Cerebellar cortex (tissue), 1 donor: Measurements from ENCODE around the gene CCNH.
A peak's percentile ranks its signal among the peaks of the same experiment; 100 is the strongest.

Experiments used
- DNase-seq: peaks from one replicate; pipeline ENCODE4 v3.0.0-alpha.2; 2015; ENCODE audit warnings: low spot score

Gene CCNH

GRCh38 chr5:87403409-87403808 lies 9.3 kb downstream of the CCNH start:
- DNase-seq, result no peak

GRCh38 chr5:87401626-87402025 lies 11.1 kb downstream of the CCNH start:
- no peak for DNase-seq

GRCh38 chr5:87400305-87400899 lies 12.3 kb downstream of the CCNH start:
- DNase-seq, result peak; percentile 56

GRCh38 chr5:87399720-87400119 lies 13.0 kb downstream of the CCNH start:
- no peak for DNase-seq

- DNase-seq, result no peak
These were observed 13.6 kb downstream of the CCNH start for GRCh38 chr5:87398981-87399614.

- no peak for DNase-seq
These were observed 18.1 kb downstream of the CCNH start for GRCh38 chr5:87394411-87395165.

DNA sequence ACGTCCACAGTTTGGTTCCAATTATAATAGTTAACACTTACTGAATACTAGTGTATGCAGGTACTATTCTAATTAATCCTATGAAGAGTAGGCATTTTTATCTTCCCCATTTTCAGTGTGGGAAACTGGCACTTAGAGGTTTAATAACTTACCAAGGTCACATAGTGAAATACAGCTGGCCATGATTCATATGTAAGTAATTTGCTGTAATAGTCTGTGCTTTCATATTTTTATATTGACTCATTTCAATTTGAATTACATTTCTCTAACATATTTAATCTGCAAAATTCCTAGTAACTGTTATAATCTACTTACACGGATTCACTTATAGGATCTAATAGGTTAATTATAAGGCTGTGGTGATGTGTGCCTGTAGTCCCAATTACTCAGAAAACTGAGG lies 19.4 kb downstream of the CCNH start:
- no peak for DNase-seq

DNA sequence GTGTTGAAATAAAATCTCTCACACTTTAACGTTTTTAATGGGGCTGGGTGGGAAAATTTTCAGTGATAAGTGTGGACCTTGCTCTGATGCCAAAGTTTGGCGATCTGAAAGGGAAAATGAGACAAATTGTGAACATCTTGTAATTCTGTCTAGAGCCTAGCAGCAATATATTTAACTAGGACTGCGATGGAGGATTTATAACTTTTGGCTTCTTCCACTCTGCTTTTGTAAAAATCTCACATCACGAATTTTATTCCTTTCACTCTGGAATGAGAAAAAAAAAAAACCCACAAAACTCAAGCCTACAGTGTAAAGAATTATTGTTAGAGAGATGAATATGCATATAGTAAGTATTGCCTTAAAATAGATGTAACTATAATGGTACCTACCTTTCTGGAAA lies 19.9 kb downstream of the CCNH start:
- no peak for DNase-seq

- no peak for DNase-seq
These were observed 20.6 kb downstream of the CCNH start for GRCh38 chr5:87392170-87392569.

GRCh38 chr5:87390576-87391199 lies 22.0 kb downstream of the CCNH start:
- DNase-seq, result no peak

- no peak for DNase-seq
These were observed 22.7 kb downstream of the CCNH start for GRCh38 chr5:87390075-87390474.

DNA sequence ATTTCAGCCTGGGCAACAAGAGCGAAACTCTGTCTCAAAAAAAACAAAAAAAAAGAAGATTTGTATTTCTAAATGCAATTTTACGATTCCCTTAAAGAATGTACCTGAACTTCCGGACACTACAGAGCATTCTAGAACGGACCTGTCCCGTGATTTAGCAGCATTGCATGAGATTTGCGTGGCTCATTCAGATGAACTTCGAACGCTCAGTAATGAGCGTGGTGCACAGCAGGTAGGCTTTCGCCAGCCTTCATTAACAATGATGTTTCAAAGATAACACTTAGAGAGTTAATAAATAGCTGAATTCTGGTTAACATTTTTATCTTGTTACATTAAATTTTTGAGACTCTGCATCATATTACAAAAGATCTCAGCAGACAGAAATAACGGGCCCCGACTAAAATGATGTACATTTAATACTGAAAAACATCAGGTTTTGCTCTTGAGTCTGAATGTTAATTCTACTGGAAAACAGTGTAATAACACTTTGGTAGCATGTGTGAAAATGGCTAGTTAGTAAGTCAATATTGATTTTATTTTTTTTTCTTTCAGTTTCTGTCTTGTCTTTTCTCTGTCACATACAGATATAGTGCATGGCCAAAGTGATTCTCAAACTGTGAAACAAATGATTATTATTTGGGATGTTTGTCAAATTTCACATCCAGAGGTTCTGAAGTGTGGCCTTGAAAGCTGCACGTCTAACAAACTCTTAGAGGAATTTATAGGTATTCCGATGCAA lies 23.3 kb downstream of the CCNH start:
- no peak for DNase-seq

GRCh38 chr5:87388129-87388528 lies 24.6 kb downstream of the CCNH start:
- DNase-seq, result no peak

GRCh38 chr5:87385802-87386201 lies 26.9 kb downstream of the CCNH start:
- no peak for DNase-seq

- DNase-seq, result no peak
These were observed 29.5 kb downstream of the CCNH start for GRCh38 chr5:87383216-87383615.

- DNase-seq, result no peak
These were observed 30.5 kb downstream of the CCNH start for GRCh38 chr5:87382224-87382623.

DNA sequence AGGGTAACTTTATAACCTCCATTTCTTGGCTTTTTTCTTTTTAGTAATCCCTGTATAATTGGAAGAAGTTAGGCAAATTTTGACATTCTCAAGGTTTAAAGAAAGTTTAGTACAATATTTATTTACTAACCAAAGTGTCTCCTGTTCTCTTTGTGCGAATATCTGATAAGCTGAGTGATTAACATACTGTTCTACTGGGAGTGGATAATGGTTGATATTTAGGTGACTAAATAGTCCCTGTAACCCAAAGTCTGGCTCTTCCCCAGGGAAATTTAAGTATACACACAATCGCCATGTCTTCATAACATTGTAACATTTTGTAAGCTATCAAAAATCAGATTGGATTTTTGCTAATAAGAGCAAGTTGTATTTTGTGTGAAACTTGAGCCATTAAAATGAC lies 40.0 kb downstream of the CCNH start:
- no peak for DNase-seq

GRCh38 chr5:87369431-87369830 lies 43.3 kb downstream of the CCNH start:
- no peak for DNase-seq

- DNase-seq, result no peak
These were observed 44.1 kb downstream of the CCNH start for GRCh38 chr5:87368601-87369000.

- no peak for DNase-seq
These were observed 45.5 kb downstream of the CCNH start for GRCh38 chr5:87367243-87367642.

DNA sequence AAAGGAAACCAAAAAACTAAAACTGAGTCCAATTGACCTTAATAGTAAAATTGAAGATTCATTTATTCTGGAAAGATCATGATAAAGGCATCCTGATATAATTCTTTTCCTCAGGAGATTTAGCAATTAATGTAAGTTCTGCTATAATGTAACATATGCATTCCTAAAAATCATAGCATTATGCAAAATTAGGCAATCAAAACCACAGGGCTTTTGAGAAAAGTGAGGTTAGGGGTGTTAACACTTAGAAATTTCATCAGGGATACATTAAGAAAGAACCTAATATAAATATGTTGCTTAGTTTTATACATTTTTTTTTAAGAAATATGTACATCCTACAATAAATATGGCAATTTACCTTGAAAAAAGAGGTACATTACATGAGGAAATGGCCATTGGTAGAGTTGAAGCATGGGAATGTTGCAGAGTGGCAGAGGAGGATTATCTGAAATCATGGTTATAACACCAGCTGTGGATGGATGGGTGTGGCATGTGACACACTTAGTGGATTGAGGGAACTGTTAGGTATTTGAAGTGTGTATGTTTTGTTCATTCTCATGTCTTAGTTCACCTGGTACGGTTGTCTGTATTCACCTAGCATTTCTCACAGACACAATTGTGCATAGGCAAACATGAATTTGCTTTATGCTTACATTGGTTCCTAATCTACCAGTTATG lies 51.1 kb downstream of the CCNH start:
- no peak for DNase-seq

DNA sequence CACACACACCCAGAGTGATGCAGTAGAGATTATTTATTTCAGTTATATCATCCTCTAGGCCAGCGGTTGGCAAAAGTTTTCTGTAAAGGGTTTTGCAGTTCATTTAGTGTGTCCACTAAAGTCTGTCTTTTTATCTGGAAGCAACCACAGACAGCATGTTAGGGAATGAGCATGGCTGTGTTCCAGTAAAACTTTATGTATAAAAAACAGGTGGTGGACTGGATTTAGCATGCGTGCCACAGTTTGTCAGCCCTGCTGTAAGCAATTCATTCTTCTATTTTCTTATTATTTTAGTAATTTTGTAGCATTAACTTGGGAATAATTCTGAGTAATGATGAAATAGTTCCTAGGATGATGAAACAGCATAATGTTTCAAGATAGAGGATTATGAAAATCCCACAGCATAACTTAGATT lies 51.7 kb downstream of the CCNH start:
- DNase-seq, result no peak
